ENCODE results near the gene EML5.

EML5 gene

GRCh38 chr14:88562831-88563686, 229.7 kb downstream of the EML5 start, which contains the start of gene ZC3H14 (continued):
- TF ChIP-seq ZNF239 (tag by site-specific recombination; IDR thresholded peaks at IDR 0.05) (no peak), ZNF114 (tag by site-specific recombination; IDR thresholded peaks at IDR 0.05) (no peak), PBX3 (CRISPR knock-in tag; IDR thresholded peaks at IDR 0.05) (peak; percentile 89; the same call in 1 of the 2 replicates), PRDM1 (tag by site-specific recombination; IDR thresholded peaks at IDR 0.05) (no peak), MEIS1 (CRISPR knock-in tag; IDR thresholded peaks at IDR 0.05; ENCODE audit: borderline replicate concordance) (no peak), ZNF585B (tag by site-specific recombination; IDR thresholded peaks at IDR 0.05) (no peak), ZNF513 (tag by site-specific recombination; IDR thresholded peaks at IDR 0.05) (no peak), ZFP41 (tag by site-specific recombination; IDR thresholded peaks at IDR 0.05; ENCODE audit: borderline replicate concordance) (no peak), ZNF24 (tag by site-specific recombination; IDR thresholded peaks at IDR 0.05) (peak; percentile 54; the same call in 1 of the 2 replicates), ZNF701 (tag by site-specific recombination; IDR thresholded peaks at IDR 0.05) (no peak), ZNF596 (tag by site-specific recombination; IDR thresholded peaks at IDR 0.05) (no peak), ZNF138 (tag by site-specific recombination; IDR thresholded peaks at IDR 0.05; ENCODE audit: borderline replicate concordance) (no peak), KLF1 (tag by site-specific recombination; IDR thresholded peaks at IDR 0.05) (no peak), ZNF404 (tag by site-specific recombination; IDR thresholded peaks at IDR 0.05) (no peak), ZBTB7A (tag by site-specific recombination; IDR thresholded peaks at IDR 0.05; ENCODE audit: low read depth) (no peak), ZNF76 (tag by site-specific recombination; IDR thresholded peaks at IDR 0.05; ENCODE audit: borderline replicate concordance, low read depth) (peak; percentile 34; the same call in 1 of the 2 replicates), OSR2 (tag by site-specific recombination; IDR thresholded peaks at IDR 0.05) (no peak), REST (tag by site-specific recombination; IDR thresholded peaks at IDR 0.05) (no peak), ZNF549 (tag by site-specific recombination; IDR thresholded peaks at IDR 0.05) (no peak), GLIS1 (tag by site-specific recombination; IDR thresholded peaks at IDR 0.05) (peak; percentile 81), KLF10 (tag by site-specific recombination; IDR thresholded peaks at IDR 0.05) (no peak), ZNF10 (tag by site-specific recombination; IDR thresholded peaks at IDR 0.05) (no peak), GFI1B (tag by site-specific recombination; IDR thresholded peaks at IDR 0.05) (no peak), ZNF221 (tag by site-specific recombination; IDR thresholded peaks at IDR 0.05; ENCODE audit: borderline replicate concordance) (no peak), SP7 (tag by site-specific recombination; IDR thresholded peaks at IDR 0.05) (peak; percentile 53; the same call in 1 of the 2 replicates), ZNF518A (tag by site-specific recombination; conservative IDR thresholded peaks at IDR 0.05; ENCODE audit: low read depth) (no peak)

All from HEK293 (cell line).